HFFc6 (cell line): ENCODE measurements around the gene RPS19BP1. TPM values are rescaled to one million over a fixed set of nuclear protein-coding genes. Genes with fewer than 3 reads are reported as not detected.
A peak's percentile ranks its signal among the peaks of the same experiment; 100 is the strongest.

Experiments used
- DNase-seq: peaks from one replicate; pipeline ENCODE4 v3.0.0-alpha.2; 2018
- H3K27ac Mint-ChIP-seq: 2 replicates; pipeline ENCODE4 v1.8.0; 2020; ENCODE audit warnings: mild to moderate bottlenecking, mixed read lengths
- H3K27me3 Mint-ChIP-seq: 2 replicates; pipeline ENCODE4 v1.8.0; 2021; ENCODE audit warnings: mild to moderate bottlenecking, moderate library complexity, mixed read lengths; ENCODE audit not compliant: insufficient read depth
- H3K36me3 Mint-ChIP-seq: 2 replicates; pipeline ENCODE4 v1.8.0; 2021; ENCODE audit warnings: low read depth, mixed read lengths
- H3K4me1 Mint-ChIP-seq: 2 replicates; pipeline ENCODE4 v1.8.0; 2020; ENCODE audit warnings: low read depth, mixed read lengths
- H3K4me3 Mint-ChIP-seq: 2 replicates; pipeline ENCODE4 v1.8.0; 2020; ENCODE audit warnings: mild to moderate bottlenecking, moderate library complexity, mixed read lengths
- H3K9me3 Mint-ChIP-seq: 2 replicates; pipeline ENCODE4 v1.8.0; 2020; ENCODE audit warnings: mild to moderate bottlenecking, mixed read lengths
- CTCF ChIP-seq: fragments of 200-600 bp; sonication (generic); IDR thresholded peaks from 2 replicates; pipeline ENCODE4 v1.5.0; 2021; ENCODE audit warnings: antibody characterized with exemption, mild to moderate bottlenecking
- total RNA-seq, 6 experiments: library from RNA; stranded (reverse); fragmentation: NEBNext Ultra II Directional; extraction: Animal tissue kit (Norgen Biotek cat#: 25700); gene quantifications; 2 replicates in 1 of 6; 3 replicates in 5 of 6; pipeline ENCODE4 v1.2.3, GENCODE V29; 2021

RPS19BP1 gene
- total RNA-seq, 6 experiments from 2014 or later, result 60.5 to 85.5 (median 75.9) TPM

GRCh38 chr22:39487826-39488520 is 44.6 kb downstream of the RPS19BP1 start:
- H3K4me1 Mint-ChIP-seq, result peaks cover 3% of the 10 kb centered on the region
- no peak for TF ChIP-seq CTCF
- peaks cover 15% of the 10 kb centered on the region for H3K27me3 Mint-ChIP-seq
- no peak overlapping the region for H3K27ac Mint-ChIP-seq
- no peak for DNase-seq
- H3K9me3 Mint-ChIP-seq, result no peaks in the 10 kb centered on the region
- H3K4me3 Mint-ChIP-seq, result no peak overlapping the region
- H3K36me3 Mint-ChIP-seq, result no peaks in the 10 kb centered on the region

- DNase-seq, result no peak
- Mint-ChIP-seq H3K27ac (no peak overlapping the region), H3K27me3 (peaks cover 15% of the 10 kb centered on the region), H3K4me3 (no peak overlapping the region), H3K4me1 (no peaks in the 10 kb centered on the region), H3K36me3 (no peaks in the 10 kb centered on the region), H3K9me3 (no peaks in the 10 kb centered on the region)
- no peak for TF ChIP-seq CTCF
Observed at GRCh38 chr22:39486951-39487825, 45.4 kb downstream of the RPS19BP1 start.

GRCh38 chr22:39482768-39483167 is 49.8 kb downstream of the RPS19BP1 start:
- Mint-ChIP-seq H3K4me1 (no peaks in the 10 kb centered on the region), H3K27me3 (peaks cover 9% of the 10 kb centered on the region), H3K27ac (no peak overlapping the region), H3K9me3 (no peaks in the 10 kb centered on the region), H3K4me3 (no peak overlapping the region), H3K36me3 (no peaks in the 10 kb centered on the region)
- DNase-seq, result peak; percentile 24
- no peak for TF ChIP-seq CTCF

- Mint-ChIP-seq H3K4me1 (no peaks in the 10 kb centered on the region), H3K27ac (no peak overlapping the region), H3K27me3 (peaks cover 7% of the 10 kb centered on the region), H3K36me3 (no peaks in the 10 kb centered on the region), H3K9me3 (no peaks in the 10 kb centered on the region), H3K4me3 (no peak overlapping the region)
- no peak for TF ChIP-seq CTCF
- no peak for DNase-seq
Observed at GRCh38 chr22:39481595-39481994, 51.0 kb downstream of the RPS19BP1 start.

GRCh38 chr22:39481054-39481453 is 51.5 kb downstream of the RPS19BP1 start:
- Mint-ChIP-seq H3K36me3 (no peaks in the 10 kb centered on the region), H3K27ac (no peak overlapping the region), H3K9me3 (no peaks in the 10 kb centered on the region), H3K27me3 (peaks cover 10% of the 10 kb centered on the region), H3K4me1 (no peaks in the 10 kb centered on the region), H3K4me3 (no peak overlapping the region)
- no peak for DNase-seq
- TF ChIP-seq CTCF, result no peak
